ENCODE measurements around the gene KDM1A. TPM values are rescaled to one million over a fixed set of nuclear protein-coding genes. Genes with fewer than 3 reads are reported as not detected.

The KDM1A gene
- total and polyA plus RNA-seq, 9 of the 15 experiments (the other 6 are each of a cell fraction or from before 2014, with no cell fraction given) = 59.2 to 181 (median 168) TPM

DNA sequence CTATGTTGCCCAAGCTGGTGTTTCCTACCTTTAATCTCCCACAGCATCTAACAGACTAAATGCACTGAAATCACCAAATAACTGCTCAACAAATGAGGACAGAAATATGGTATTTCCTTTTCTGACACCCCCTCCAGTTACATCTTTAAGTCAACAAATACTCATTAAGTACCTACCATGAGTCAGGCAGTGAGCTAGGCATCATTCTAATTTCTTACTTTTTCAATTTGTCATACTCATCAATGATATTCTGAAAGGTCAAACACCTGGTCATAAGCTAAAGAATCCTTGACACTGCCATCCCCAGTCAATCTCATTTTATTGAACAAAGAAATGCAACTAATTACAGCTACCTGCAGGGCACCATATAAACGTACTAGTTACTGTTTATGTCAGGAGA, 112.8 kb downstream of the KDM1A start:
- H3K36me3 ChIP-seq (ENCODE audit: control insufficient read depth, insufficient read depth, low read length) = no peaks in the 10 kb centered on the region; the same call in 2 of the 3 replicates
- ChIA-PET CTCF (ENCODE audit: low intra/inter-chr PET ratio) (no interaction called here), POLR2A (interaction anchor here (0.6 to 4.9 kb wide), 4 partner anchors 9 to 1889 kb away, joined by 3 to 21 read pairs (median 12); no protein-coding TSS in a partner anchor)
- ATAC-seq = no peak
- H3K4me2 ChIP-seq (ENCODE audit: insufficient read depth, low read length) = no peak overlapping the region
- FAIRE-seq = no peak
- intact Hi-C loops (cut with micrococcal nuclease) = no loop called here
- H3K4me1 ChIP-seq (replicated peaks in 1 of 2; ENCODE audit: control insufficient read depth in 2 of 2, insufficient read depth in 2 of 2, low read length in 2 of 2) = no peaks in the 10 kb centered on the region
- in situ Hi-C loops (cut with MboI) = no loop called here
- H3K9me3 ChIP-seq (replicated peaks; ENCODE audit: control insufficient read depth, insufficient read depth, low read depth, low read length) = no peaks in the 10 kb centered on the region
- no peaks in the 10 kb centered on the region for H4K20me1 ChIP-seq (replicated peaks; ENCODE audit: control insufficient read depth, insufficient read depth, low read length)
- H3K9ac ChIP-seq (ENCODE audit: insufficient read depth in 1 of 2, low read depth in 2 of 2, low read length in 2 of 2) = no peak overlapping the region
- no peaks in the 10 kb centered on the region for H3K27me3 ChIP-seq (ENCODE audit: control insufficient read depth in 2 of 2, insufficient read depth in 2 of 2, low read length in 2 of 2)
- no peak overlapping the region for H3K27ac ChIP-seq (ENCODE audit: extremely low read depth, low read depth, low read length)
- H3K79me2 ChIP-seq (ENCODE audit: control insufficient read depth, insufficient read depth, low read length) = peaks cover 26% of the 10 kb centered on the region
- no TSS peak for BruUV-seq (replicated peaks)
- 10% methylated on average over 1 of the region's 1 CpG for WGBS (ENCODE audit: insufficient coverage, low coverage, missing lambda C conversion rate)
- no peak overlapping the region for H2AFZ ChIP-seq (ENCODE audit: low read depth, low read length)
- no peak overlapping the region for H3K4me3 ChIP-seq
- no peak for DNase-seq (ENCODE audit: extremely low read depth in 1 of 4, low spot score in 3 of 4)
- no peaks in the 10 kb centered on the region for H3K9me1 ChIP-seq (ENCODE audit: control insufficient read depth, insufficient read depth, low read length)
- TF ChIP-seq, protein P1, sequence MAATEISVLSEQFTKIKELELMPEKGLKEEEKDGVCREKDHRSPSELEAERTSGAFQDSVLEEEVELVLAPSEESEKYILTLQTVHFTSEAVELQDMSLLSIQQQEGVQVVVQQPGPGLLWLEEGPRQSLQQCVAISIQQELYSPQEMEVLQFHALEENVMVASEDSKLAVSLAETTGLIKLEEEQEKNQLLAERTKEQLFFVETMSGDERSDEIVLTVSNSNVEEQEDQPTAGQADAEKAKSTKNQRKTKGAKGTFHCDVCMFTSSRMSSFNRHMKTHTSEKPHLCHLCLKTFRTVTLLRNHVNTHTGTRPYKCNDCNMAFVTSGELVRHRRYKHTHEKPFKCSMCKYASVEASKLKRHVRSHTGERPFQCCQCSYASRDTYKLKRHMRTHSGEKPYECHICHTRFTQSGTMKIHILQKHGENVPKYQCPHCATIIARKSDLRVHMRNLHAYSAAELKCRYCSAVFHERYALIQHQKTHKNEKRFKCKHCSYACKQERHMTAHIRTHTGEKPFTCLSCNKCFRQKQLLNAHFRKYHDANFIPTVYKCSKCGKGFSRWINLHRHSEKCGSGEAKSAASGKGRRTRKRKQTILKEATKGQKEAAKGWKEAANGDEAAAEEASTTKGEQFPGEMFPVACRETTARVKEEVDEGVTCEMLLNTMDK (IDR thresholded peaks at IDR 0.05; ENCODE audit: borderline replicate concordance, insufficient read depth, low read depth, low read length, poor library complexity, severe bottlenecking) = no peak
- TF ChIP-seq ZKSCAN3 (CRISPR knock-in tag; IDR thresholded peaks at IDR 0.05) (no peak), LARP7 (IDR thresholded peaks at IDR 0.05) (no peak), ZBED1 (IDR thresholded peaks at IDR 0.05) (no peak), HEY1 (CRISPR knock-in tag; IDR thresholded peaks at IDR 0.05; ENCODE audit: borderline replicate concordance) (no peak), ZNF644 (tag; IDR thresholded peaks at IDR 0.05; ENCODE audit: low read depth) (no peak), HLTF (IDR thresholded peaks at IDR 0.05) (no peak), ZNF212 (CRISPR knock-in tag; IDR thresholded peaks at IDR 0.05) (no peak), FUS (optimal IDR thresholded peaks at IDR 0.05; ENCODE audit: low read depth, low read length) (no peak), NCOA6 (IDR thresholded peaks at IDR 0.05) (no peak), TOE1 (IDR thresholded peaks at IDR 0.05; ENCODE audit: borderline replicate concordance) (no peak), TOE1 (CRISPR knock-in tag; IDR thresholded peaks at IDR 0.05; ENCODE audit: borderline replicate concordance, low read depth) (no peak), SAFB2 (IDR thresholded peaks at IDR 0.05; ENCODE audit: borderline replicate concordance, low read depth, low read length, severe bottlenecking) (no peak), SIRT6 (IDR thresholded peaks at IDR 0.05; ENCODE audit: low read depth, low read length) (no peak)
- TF ChIP-seq, protein P2, sequence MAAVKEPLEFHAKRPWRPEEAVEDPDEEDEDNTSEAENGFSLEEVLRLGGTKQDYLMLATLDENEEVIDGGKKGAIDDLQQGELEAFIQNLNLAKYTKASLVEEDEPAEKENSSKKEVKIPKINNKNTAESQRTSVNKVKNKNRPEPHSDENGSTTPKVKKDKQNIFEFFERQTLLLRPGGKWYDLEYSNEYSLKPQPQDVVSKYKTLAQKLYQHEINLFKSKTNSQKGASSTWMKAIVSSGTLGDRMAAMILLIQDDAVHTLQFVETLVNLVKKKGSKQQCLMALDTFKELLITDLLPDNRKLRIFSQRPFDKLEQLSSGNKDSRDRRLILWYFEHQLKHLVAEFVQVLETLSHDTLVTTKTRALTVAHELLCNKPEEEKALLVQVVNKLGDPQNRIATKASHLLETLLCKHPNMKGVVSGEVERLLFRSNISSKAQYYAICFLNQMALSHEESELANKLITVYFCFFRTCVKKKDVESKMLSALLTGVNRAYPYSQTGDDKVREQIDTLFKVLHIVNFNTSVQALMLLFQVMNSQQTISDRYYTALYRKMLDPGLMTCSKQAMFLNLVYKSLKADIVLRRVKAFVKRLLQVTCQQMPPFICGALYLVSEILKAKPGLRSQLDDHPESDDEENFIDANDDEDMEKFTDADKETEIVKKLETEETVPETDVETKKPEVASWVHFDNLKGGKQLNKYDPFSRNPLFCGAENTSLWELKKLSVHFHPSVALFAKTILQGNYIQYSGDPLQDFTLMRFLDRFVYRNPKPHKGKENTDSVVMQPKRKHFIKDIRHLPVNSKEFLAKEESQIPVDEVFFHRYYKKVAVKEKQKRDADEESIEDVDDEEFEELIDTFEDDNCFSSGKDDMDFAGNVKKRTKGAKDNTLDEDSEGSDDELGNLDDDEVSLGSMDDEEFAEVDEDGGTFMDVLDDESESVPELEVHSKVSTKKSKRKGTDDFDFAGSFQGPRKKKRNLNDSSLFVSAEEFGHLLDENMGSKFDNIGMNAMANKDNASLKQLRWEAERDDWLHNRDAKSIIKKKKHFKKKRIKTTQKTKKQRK (IDR thresholded peaks at IDR 0.05; ENCODE audit: borderline replicate concordance, low read depth, low read length) = no peak
- TF ChIP-seq, protein P3, sequence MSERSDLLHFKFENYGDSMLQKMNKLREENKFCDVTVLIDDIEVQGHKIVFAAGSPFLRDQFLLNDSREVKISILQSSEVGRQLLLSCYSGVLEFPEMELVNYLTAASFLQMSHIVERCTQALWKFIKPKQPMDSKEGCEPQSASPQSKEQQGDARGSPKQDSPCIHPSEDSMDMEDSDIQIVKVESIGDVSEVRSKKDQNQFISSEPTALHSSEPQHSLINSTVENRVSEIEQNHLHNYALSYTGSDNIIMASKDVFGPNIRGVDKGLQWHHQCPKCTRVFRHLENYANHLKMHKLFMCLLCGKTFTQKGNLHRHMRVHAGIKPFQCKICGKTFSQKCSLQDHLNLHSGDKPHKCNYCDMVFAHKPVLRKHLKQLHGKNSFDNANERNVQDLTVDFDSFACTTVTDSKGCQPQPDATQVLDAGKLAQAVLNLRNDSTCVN (CRISPR knock-in tag; IDR thresholded peaks at IDR 0.05) = no peak

Measured in K562 (cell line).